ENCODE measurements around the gene UTS2.

UTS2 gene

GRCh38 chr1:7863756-7864328 lies 11.0 kb upstream of the UTS2 start:
- H3K4me3 ChIP-seq (replicated peaks; ENCODE audit: low read depth, low read length) = no peak overlapping the region
- TF ChIP-seq, protein P1, sequence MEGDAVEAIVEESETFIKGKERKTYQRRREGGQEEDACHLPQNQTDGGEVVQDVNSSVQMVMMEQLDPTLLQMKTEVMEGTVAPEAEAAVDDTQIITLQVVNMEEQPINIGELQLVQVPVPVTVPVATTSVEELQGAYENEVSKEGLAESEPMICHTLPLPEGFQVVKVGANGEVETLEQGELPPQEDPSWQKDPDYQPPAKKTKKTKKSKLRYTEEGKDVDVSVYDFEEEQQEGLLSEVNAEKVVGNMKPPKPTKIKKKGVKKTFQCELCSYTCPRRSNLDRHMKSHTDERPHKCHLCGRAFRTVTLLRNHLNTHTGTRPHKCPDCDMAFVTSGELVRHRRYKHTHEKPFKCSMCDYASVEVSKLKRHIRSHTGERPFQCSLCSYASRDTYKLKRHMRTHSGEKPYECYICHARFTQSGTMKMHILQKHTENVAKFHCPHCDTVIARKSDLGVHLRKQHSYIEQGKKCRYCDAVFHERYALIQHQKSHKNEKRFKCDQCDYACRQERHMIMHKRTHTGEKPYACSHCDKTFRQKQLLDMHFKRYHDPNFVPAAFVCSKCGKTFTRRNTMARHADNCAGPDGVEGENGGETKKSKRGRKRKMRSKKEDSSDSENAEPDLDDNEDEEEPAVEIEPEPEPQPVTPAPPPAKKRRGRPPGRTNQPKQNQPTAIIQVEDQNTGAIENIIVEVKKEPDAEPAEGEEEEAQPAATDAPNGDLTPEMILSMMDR (IDR thresholded peaks at IDR 0.05; ENCODE audit: low read depth, low read length, missing control alignments) = no peak

GRCh38 chr1:7862211-7863060 lies 9.6 kb upstream of the UTS2 start:
- H3K4me3 ChIP-seq (replicated peaks; ENCODE audit: low read depth, low read length) = no peak overlapping the region
- no peak for DNase-seq (ENCODE audit: extremely low read depth, low read depth)
- TF ChIP-seq, protein P1 (IDR thresholded peaks at IDR 0.05; ENCODE audit: low read depth, low read length, missing control alignments) = no peak

More at GRCh38 chr1:7863756-7864328, 11.0 kb upstream of the UTS2 start:
- no peak for DNase-seq (ENCODE audit: extremely low read depth, low read depth)

DNA sequence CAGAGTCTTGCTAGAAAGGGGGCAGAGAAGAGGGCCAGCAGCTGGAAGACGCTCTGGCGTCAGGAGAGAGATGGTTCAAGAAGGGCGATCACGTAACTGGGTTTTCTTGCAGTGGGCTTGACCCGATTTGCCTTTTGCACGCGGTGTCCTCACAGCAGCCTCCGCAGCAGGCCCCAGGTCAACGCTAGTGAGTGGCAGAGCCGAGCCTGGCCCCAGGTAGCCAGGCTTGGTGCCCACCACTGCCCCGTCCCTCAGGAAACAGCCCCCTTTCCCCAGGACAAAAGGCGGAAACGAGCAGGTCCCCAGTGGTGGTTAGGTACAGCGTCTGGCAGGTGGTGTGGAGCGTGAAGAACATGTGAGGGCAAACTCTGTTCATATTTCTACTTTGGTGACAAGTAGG lies 8.6 kb upstream of the UTS2 start:
- TF ChIP-seq, protein P1 (IDR thresholded peaks at IDR 0.05; ENCODE audit: low read depth, low read length, missing control alignments) = no peak
- H3K4me3 ChIP-seq (replicated peaks; ENCODE audit: low read depth, low read length) = no peak overlapping the region
- no peak for DNase-seq (ENCODE audit: extremely low read depth, low read depth)

DNA sequence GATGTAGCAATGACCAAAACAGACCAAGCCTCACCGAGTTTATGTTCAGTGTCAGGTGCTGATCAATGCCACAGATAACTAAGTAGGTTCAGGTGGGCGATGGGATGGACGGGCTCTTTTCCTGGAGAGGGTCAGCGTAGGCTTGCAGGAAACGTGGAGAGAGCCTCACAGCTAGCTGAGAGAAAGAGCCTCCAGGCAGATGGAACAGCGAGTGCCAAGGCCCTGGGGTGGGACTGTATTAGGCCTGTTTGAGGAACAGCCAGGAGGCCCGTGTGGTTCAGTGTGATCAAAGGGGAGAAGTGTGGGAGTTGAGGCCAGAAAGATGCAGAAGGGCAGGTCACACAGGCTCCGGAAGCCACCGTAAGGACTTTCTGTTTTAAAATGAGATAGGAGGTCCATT lies 7.3 kb upstream of the UTS2 start:
- TF ChIP-seq, protein P1 (IDR thresholded peaks at IDR 0.05; ENCODE audit: low read depth, low read length, missing control alignments) = no peak
- H3K4me3 ChIP-seq (replicated peaks; ENCODE audit: low read depth, low read length) = no peak overlapping the region
- DNase-seq (ENCODE audit: extremely low read depth, low read depth) = no peak

- TF ChIP-seq, protein P1 (IDR thresholded peaks at IDR 0.05; ENCODE audit: low read depth, low read length, missing control alignments) = no peak
- no peak for DNase-seq (ENCODE audit: extremely low read depth, low read depth)
These were observed 6.5 kb upstream of the UTS2 start for GRCh38 chr1:7859406-7859805.

GRCh38 chr1:7857985-7858384 lies 5.1 kb upstream of the UTS2 start:
- H3K4me3 ChIP-seq (replicated peaks; ENCODE audit: low read depth, low read length) = no peak overlapping the region
- DNase-seq (ENCODE audit: extremely low read depth, low read depth) = no peak
- TF ChIP-seq, protein P1 (IDR thresholded peaks at IDR 0.05; ENCODE audit: low read depth, low read length, missing control alignments) = no peak

More at GRCh38 chr1:7859406-7859805, 6.5 kb upstream of the UTS2 start:
- H3K4me3 ChIP-seq (replicated peaks; ENCODE audit: low read depth, low read length) = no peak overlapping the region
